H1 (cell line): ENCODE data around the gene NME7. TPM values are rescaled to one million over a fixed set of nuclear protein-coding genes. Genes with fewer than 3 reads are reported as not detected.

ENCODE experiments used
- POLR2AphosphoS5 ChIP-seq: IDR thresholded peaks from 2 replicates; pipeline ENCODE4 v1.6.1; 2011; ENCODE audit warnings: low read depth, low read length
- SP1 ChIP-seq: IDR thresholded peaks from 2 replicates; pipeline ENCODE4 v1.6.1; 2011; ENCODE audit warnings: low read depth, low read length
- SP4 ChIP-seq: IDR thresholded peaks from 2 replicates; pipeline ENCODE4 v1.6.1; 2012; ENCODE audit warnings: low read length, inconsistent platforms
- polyA plus RNA-seq, 7 experiments: library from polyadenylated mRNA; depleted of rRNA in 3 of 7; stranded (reverse) in 5 of 7; unstranded in 2 of 7; fragments of >200 nt in 5 of 7; fragments of 200-250 nt in 2 of 7; gene quantifications; 1 replicate in 5 of 7; 2 replicates in 1 of 7; 4 replicates in 1 of 7; pipeline versions ENCODE4 v1.2.1 to v1.2.3, GENCODE V29; 2011 to 2013; ENCODE audit warnings: missing spikeins in 2 of 7, mixed read lengths in 2 of 7
- total RNA-seq: library from RNA; stranded (reverse); fragmentation: NEBNext Ultra II Directional; extraction: Animal tissue kit (Norgen Biotek cat#: 25700); gene quantifications from 2 replicates; pipeline ENCODE4 v1.2.1, GENCODE V29; 2021

The NME7 gene
- total and polyA plus RNA-seq, 2 of the 8 experiments (the other 6 are each of a cell fraction or from before 2014, with no cell fraction given): 11.6 to 28.5 TPM

DNA sequence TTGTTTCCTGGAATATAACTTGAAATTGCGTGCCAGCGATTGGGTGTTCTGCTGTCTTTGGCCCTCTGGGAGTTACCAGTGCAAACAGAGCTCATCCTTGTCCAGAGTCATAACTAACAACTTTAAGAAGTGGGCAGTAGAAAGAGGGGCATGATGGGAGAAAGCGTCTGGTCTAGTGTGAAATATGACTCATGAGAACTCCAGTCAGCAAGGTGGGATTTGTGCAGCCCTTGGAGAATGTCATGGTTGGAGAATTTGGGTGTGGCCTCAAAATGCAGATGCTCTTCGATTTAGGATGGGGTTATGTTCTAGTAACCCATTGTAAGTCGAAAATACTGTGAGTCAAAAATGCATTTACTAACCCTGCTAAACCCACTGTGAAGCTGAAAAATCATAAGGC, 248.2 kb downstream of the NME7 start (continued):
- TF ChIP-seq POLR2AphosphoS5 (no peak), SP4 (no peak), SP1 (no peak)
